ENCODE measurements around the gene G0S2. TPM values are rescaled to one million over a fixed set of nuclear protein-coding genes. Genes with fewer than 3 reads are reported as not detected.
"Not testable (repeated sequence)": the region's sequence is repeated elsewhere in the genome, so short reads cannot be mapped to it uniquely, and the experiment has no call there.

The G0S2 gene
- total RNA-seq, 2 donors from 2014 or later = 16.1 to 17.1 TPM

- no peaks in the 10 kb centered on the region for H3K9me3 Mint-ChIP-seq
- peak; percentile 51 for ATAC-seq (replicated peaks)
- H3K36me3 Mint-ChIP-seq (ENCODE audit: low read depth) = no peaks in the 10 kb centered on the region
- peaks cover 27% of the 10 kb centered on the region for H3K4me1 Mint-ChIP-seq
- peak overlapping the region; percentile 87 for H3K27ac Mint-ChIP-seq
- H3K27me3 Mint-ChIP-seq = no peaks in the 10 kb centered on the region
- peak overlapping the region; percentile 81 for H3K4me3 Mint-ChIP-seq
These were observed 11.1 kb downstream of the G0S2 start for GRCh38 chr1:209686322-209686721.

GRCh38 chr1:209688746-209689234 is 13.6 kb downstream of the G0S2 start:
- Mint-ChIP-seq H3K27me3 (no peaks in the 10 kb centered on the region), H3K4me1 (peaks cover 31% of the 10 kb centered on the region), H3K36me3 (ENCODE audit: low read depth) (no peaks in the 10 kb centered on the region), H3K27ac (no peak overlapping the region), H3K9me3 (no peaks in the 10 kb centered on the region), H3K4me3 (no peak overlapping the region)
- no peak for ATAC-seq (replicated peaks)

GRCh38 chr1:209689477-209689876 is 14.3 kb downstream of the G0S2 start:
- Mint-ChIP-seq H3K27me3 (no peaks in the 10 kb centered on the region), H3K36me3 (ENCODE audit: low read depth) (no peaks in the 10 kb centered on the region), H3K9me3 (no peaks in the 10 kb centered on the region), H3K4me1 (peaks cover 34% of the 10 kb centered on the region), H3K27ac (no peak overlapping the region), H3K4me3 (no peak overlapping the region)
- ATAC-seq (replicated peaks) = no peak

GRCh38 chr1:209691237-209691636 is 16.0 kb downstream of the G0S2 start:
- H3K27me3 Mint-ChIP-seq = no peaks in the 10 kb centered on the region
- no peaks in the 10 kb centered on the region for H3K9me3 Mint-ChIP-seq
- H3K27ac Mint-ChIP-seq = no peak overlapping the region
- no peaks in the 10 kb centered on the region for H3K36me3 Mint-ChIP-seq (ENCODE audit: low read depth)
- H3K4me3 Mint-ChIP-seq = no peak overlapping the region
- H3K4me1 Mint-ChIP-seq = peaks cover 26% of the 10 kb centered on the region
- ATAC-seq (replicated peaks) = no peak

- Mint-ChIP-seq H3K27me3 (no peaks in the 10 kb centered on the region), H3K4me1 (peaks cover 21% of the 10 kb centered on the region), H3K27ac (peak overlapping the region; percentile 53), H3K9me3 (no peaks in the 10 kb centered on the region), H3K4me3 (peak overlapping the region; percentile 8), H3K36me3 (ENCODE audit: low read depth) (no peaks in the 10 kb centered on the region)
- no peak for ATAC-seq (replicated peaks)
These were observed 17.1 kb downstream of the G0S2 start for GRCh38 chr1:209692296-209692695.

GRCh38 chr1:209692745-209693504 is 17.7 kb downstream of the G0S2 start:
- H3K9me3 Mint-ChIP-seq = no peaks in the 10 kb centered on the region
- H3K27ac Mint-ChIP-seq = peak overlapping the region; percentile 53
- H3K27me3 Mint-ChIP-seq = no peaks in the 10 kb centered on the region
- ATAC-seq (replicated peaks) = peak; percentile 78
- H3K36me3 Mint-ChIP-seq (ENCODE audit: low read depth) = no peaks in the 10 kb centered on the region
- H3K4me3 Mint-ChIP-seq = peak overlapping the region; percentile 12
- peaks cover 18% of the 10 kb centered on the region for H3K4me1 Mint-ChIP-seq

- peaks cover 29% of the 10 kb centered on the region for H3K4me1 Mint-ChIP-seq
- no peaks in the 10 kb centered on the region for H3K9me3 Mint-ChIP-seq
- H3K4me3 Mint-ChIP-seq = peak overlapping the region; percentile 36
- peak; percentile 11 for ATAC-seq (replicated peaks)
- no peak overlapping the region for H3K27ac Mint-ChIP-seq
- no peaks in the 10 kb centered on the region for H3K27me3 Mint-ChIP-seq
- H3K36me3 Mint-ChIP-seq (ENCODE audit: low read depth) = no peaks in the 10 kb centered on the region
These were observed 21.5 kb downstream of the G0S2 start for GRCh38 chr1:209696673-209697072.

GRCh38 chr1:209697126-209697525 is 21.9 kb downstream of the G0S2 start:
- Mint-ChIP-seq H3K4me1 (peaks cover 29% of the 10 kb centered on the region), H3K27ac (no peak overlapping the region), H3K27me3 (no peaks in the 10 kb centered on the region), H3K9me3 (no peaks in the 10 kb centered on the region), H3K4me3 (peak overlapping the region; percentile 36), H3K36me3 (ENCODE audit: low read depth) (no peaks in the 10 kb centered on the region)
- peak; percentile 20 for ATAC-seq (replicated peaks)

GRCh38 chr1:209700686-209701085 is 25.5 kb downstream of the G0S2 start:
- ATAC-seq (replicated peaks); H3K4me3 Mint-ChIP-seq; H3K27me3 Mint-ChIP-seq; H3K9me3 Mint-ChIP-seq; H3K27ac Mint-ChIP-seq; H3K36me3 Mint-ChIP-seq (ENCODE audit: low read depth): not testable (repeated sequence)
- peaks cover 26% of the 10 kb centered on the region for H3K4me1 Mint-ChIP-seq

- Mint-ChIP-seq H3K27me3 (no peaks in the 10 kb centered on the region), H3K4me1 (peaks cover 24% of the 10 kb centered on the region), H3K36me3 (ENCODE audit: low read depth) (peaks cover 25% of the 10 kb centered on the region), H3K27ac (no peak overlapping the region), H3K9me3 (no peaks in the 10 kb centered on the region), H3K4me3 (no peak overlapping the region)
- ATAC-seq (replicated peaks) = no peak
These were observed 27.6 kb downstream of the G0S2 start for GRCh38 chr1:209702832-209703231.

- H3K27ac Mint-ChIP-seq = peak overlapping the region; percentile 80
- no peaks in the 10 kb centered on the region for H3K9me3 Mint-ChIP-seq
- H3K4me3 Mint-ChIP-seq = peak overlapping the region; percentile 75
- peaks cover 29% of the 10 kb centered on the region for H3K36me3 Mint-ChIP-seq (ENCODE audit: low read depth)
- ATAC-seq (replicated peaks) = peak; percentile 40
- H3K27me3 Mint-ChIP-seq = no peaks in the 10 kb centered on the region
- H3K4me1 Mint-ChIP-seq = peaks cover 20% of the 10 kb centered on the region
These were observed 28.8 kb downstream of the G0S2 start for GRCh38 chr1:209703834-209704504.

- H3K4me3 Mint-ChIP-seq = peak within 1 kb of the TSS; percentile 75
- H3K9me3 Mint-ChIP-seq = no peaks in the 10 kb centered on the region
- no peaks in the 10 kb centered on the region for H3K27me3 Mint-ChIP-seq
- H3K36me3 Mint-ChIP-seq (ENCODE audit: low read depth) = peaks cover 29% of the 10 kb centered on the region
- peaks cover 14% of the 10 kb centered on the region for H3K4me1 Mint-ChIP-seq
- no peak for ATAC-seq (replicated peaks)
- peak within 1 kb of the TSS; percentile 80 for H3K27ac Mint-ChIP-seq
These were observed 29.4 kb downstream of the G0S2 start, which contains the start of gene HSD11B1 for GRCh38 chr1:209704584-209704983. Gene HSD11B1, plus strand, starts transcription at chr1:209704846. Its CDS starts 97 bp downstream, at chr1:209704943.

- Mint-ChIP-seq H3K9me3 (no peaks in the 10 kb centered on the region), H3K4me1 (peaks cover 15% of the 10 kb centered on the region), H3K27ac (peak overlapping the region; percentile 44), H3K4me3 (peak overlapping the region; percentile 75), H3K27me3 (no peaks in the 10 kb centered on the region), H3K36me3 (ENCODE audit: low read depth) (peaks cover 29% of the 10 kb centered on the region)
- no peak for ATAC-seq (replicated peaks)
These were observed 29.9 kb downstream of the G0S2 start for GRCh38 chr1:209705033-209705598.

GRCh38 chr1:209706622-209707021 is 31.4 kb downstream of the G0S2 start:
- Mint-ChIP-seq H3K9me3 (no peaks in the 10 kb centered on the region), H3K27me3 (no peaks in the 10 kb centered on the region), H3K36me3 (ENCODE audit: low read depth) (peaks cover 29% of the 10 kb centered on the region), H3K4me3 (peak overlapping the region; percentile 75), H3K27ac (peak overlapping the region; percentile 69), H3K4me1 (peaks cover 26% of the 10 kb centered on the region)
- ATAC-seq (replicated peaks) = no peak
